WTC11 (cell line): ENCODE measurements around the gene DNM3.

Source experiments
- CTCF ChIP-seq: fragments of 200-600 bp; IDR thresholded peaks from 2 replicates; pipeline ENCODE4 v1.8.0; 2022; ENCODE audit warnings: antibody characterized with exemption
- ELF4 ChIP-seq: sonication (generic); formaldehyde crosslinking; IDR thresholded peaks from 2 replicates; pipeline ENCODE4 v1.8.1; 2022; ENCODE audit warnings: low read depth, mild to moderate bottlenecking, moderate library complexity, missing genetic modification reagents
- ETV6 ChIP-seq: sonication (generic); formaldehyde crosslinking; IDR thresholded peaks from 2 replicates; pipeline ENCODE4 v1.8.1; 2022; ENCODE audit warnings: mild to moderate bottlenecking, missing genetic modification reagents
- FOXJ3 ChIP-seq: sonication (generic); formaldehyde crosslinking; IDR thresholded peaks from 2 replicates; pipeline ENCODE4 v1.9.0; 2021; ENCODE audit warnings: missing genetic modification reagents, mild to moderate bottlenecking, borderline replicate concordance
- JUN ChIP-seq: sonication (generic); formaldehyde crosslinking; IDR thresholded peaks from 2 replicates; pipeline ENCODE4 v1.8.0; 2023; ENCODE audit warnings: mild to moderate bottlenecking, missing genetic modification reagents
- MXD4 ChIP-seq: fragments of 250-450 bp; sonication (Bioruptor Pico); IDR thresholded peaks from 2 replicates; pipeline ENCODE4 v1.8.0; 2021; ENCODE audit warnings: mild to moderate bottlenecking, moderate library complexity, borderline replicate concordance
- MYBL2 ChIP-seq: sonication (generic); formaldehyde crosslinking; IDR thresholded peaks from 2 replicates; pipeline ENCODE4 v1.8.1; 2023; ENCODE audit warnings: mild to moderate bottlenecking, moderate library complexity, missing genetic modification reagents
- NR2C2 ChIP-seq: sonication (generic); formaldehyde crosslinking; IDR thresholded peaks from 2 replicates; pipeline ENCODE4 v1.8.0; 2022; ENCODE audit warnings: mild to moderate bottlenecking, missing genetic modification reagents
- NR3C1 ChIP-seq: sonication (generic); formaldehyde crosslinking; conservative IDR thresholded peaks from 2 replicates; pipeline ENCODE4 v1.8.1; 2023; ENCODE audit warnings: low read depth, mild to moderate bottlenecking, missing genetic modification reagents
- SMAD3 ChIP-seq: sonication (generic); formaldehyde crosslinking; IDR thresholded peaks from 2 replicates; pipeline ENCODE4 v1.8.0; 2022; ENCODE audit warnings: missing genetic modification reagents, mild to moderate bottlenecking, borderline replicate concordance
- ZNF121 ChIP-seq: sonication (generic); formaldehyde crosslinking; IDR thresholded peaks from 2 replicates; pipeline ENCODE4 v1.8.0; 2023; ENCODE audit warnings: missing genetic modification reagents
- TF ChIP-seq, protein P1 (sequence below): sonication (generic); formaldehyde crosslinking; IDR thresholded peaks from 2 replicates; pipeline ENCODE4 v1.8.0; 2022; ENCODE audit warnings: mild to moderate bottlenecking, missing genetic modification reagents

DNA sequence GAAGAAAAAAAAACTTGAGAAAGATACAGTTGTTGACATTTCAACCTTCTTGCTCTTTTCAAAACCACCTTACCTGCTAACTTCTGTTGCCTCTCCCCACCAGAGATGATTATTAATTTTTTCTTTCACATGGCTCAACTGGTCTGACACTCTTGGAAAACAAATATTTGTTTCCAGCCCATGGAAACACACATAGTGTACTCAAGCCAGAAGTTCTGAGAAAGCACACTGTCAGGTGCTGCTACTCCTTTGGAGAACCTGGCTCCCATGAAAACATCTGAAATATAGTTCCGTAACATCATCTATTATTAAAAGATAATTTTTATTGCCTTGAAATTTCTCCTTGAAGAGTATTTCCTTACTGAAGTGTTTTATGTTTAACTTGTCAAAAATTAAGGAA is 434.2 kb downstream of the DNM3 start:
- no peak for TF ChIP-seq MYBL2 (CRISPR knock-in tag)
- TF ChIP-seq, protein P1, sequence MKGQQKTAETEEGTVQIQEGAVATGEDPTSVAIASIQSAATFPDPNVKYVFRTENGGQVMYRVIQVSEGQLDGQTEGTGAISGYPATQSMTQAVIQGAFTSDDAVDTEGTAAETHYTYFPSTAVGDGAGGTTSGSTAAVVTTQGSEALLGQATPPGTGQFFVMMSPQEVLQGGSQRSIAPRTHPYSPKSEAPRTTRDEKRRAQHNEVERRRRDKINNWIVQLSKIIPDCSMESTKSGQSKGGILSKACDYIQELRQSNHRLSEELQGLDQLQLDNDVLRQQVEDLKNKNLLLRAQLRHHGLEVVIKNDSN (CRISPR knock-in tag) = no peak
- TF ChIP-seq CTCF = no peak
- no peak for TF ChIP-seq ZNF121
- TF ChIP-seq NR3C1 (CRISPR knock-in tag) = no peak
- no peak for TF ChIP-seq ETV6 (CRISPR knock-in tag)
- no peak for TF ChIP-seq MXD4 (CRISPR knock-in tag)
- no peak for TF ChIP-seq FOXJ3 (CRISPR knock-in tag)
- TF ChIP-seq ELF4 (CRISPR knock-in tag) = no peak
- no peak for TF ChIP-seq JUN (CRISPR knock-in tag)
- no peak for TF ChIP-seq NR2C2
- no peak for TF ChIP-seq SMAD3
